Measurements from ENCODE around the gene SLC5A6.

The SLC5A6 gene

GRCh38 chr2:27255660-27256059 lies 43.6 kb upstream of the SLC5A6 start:
- no peak for TF ChIP-seq SIN3A (IDR thresholded peaks at IDR 0.05; ENCODE audit: borderline replicate concordance, insufficient read depth, low read length)
- TF ChIP-seq REST (IDR thresholded peaks at IDR 0.05; ENCODE audit: insufficient read depth in 1 of 2, low read depth in 2 of 2, low read length in 2 of 2), result no peak

- TF ChIP-seq REST (IDR thresholded peaks at IDR 0.05; ENCODE audit: insufficient read depth in 1 of 2, low read depth in 2 of 2, low read length in 2 of 2) (no peak), TAF1 (IDR thresholded peaks at IDR 0.05; ENCODE audit: borderline replicate concordance, insufficient read depth, low read length) (no peak), POLR2AphosphoS5 (IDR thresholded peaks at IDR 0.05; ENCODE audit: low read depth, low read length) (no peak), SIN3A (IDR thresholded peaks at IDR 0.05; ENCODE audit: borderline replicate concordance, insufficient read depth, low read length) (no peak), FOXP2 (optimal IDR thresholded peaks at IDR 0.05; ENCODE audit: borderline replicate concordance, extremely low read depth, extremely low read length, insufficient read depth) (no peak)
These were observed 43.1 kb upstream of the SLC5A6 start for GRCh38 chr2:27255187-27255586.

- no peak for TF ChIP-seq SIN3A (IDR thresholded peaks at IDR 0.05; ENCODE audit: borderline replicate concordance, insufficient read depth, low read length)
- no peak for TF ChIP-seq FOXP2 (optimal IDR thresholded peaks at IDR 0.05; ENCODE audit: borderline replicate concordance, extremely low read depth, extremely low read length, insufficient read depth)
- TF ChIP-seq REST (IDR thresholded peaks at IDR 0.05; ENCODE audit: insufficient read depth in 1 of 2, low read depth in 2 of 2, low read length in 2 of 2), result no peak
These were observed 39.7 kb upstream of the SLC5A6 start for GRCh38 chr2:27251766-27252165.

- TF ChIP-seq FOXP2 (optimal IDR thresholded peaks at IDR 0.05; ENCODE audit: borderline replicate concordance, extremely low read depth, extremely low read length, insufficient read depth) (no peak), TAF1 (IDR thresholded peaks at IDR 0.05; ENCODE audit: borderline replicate concordance, insufficient read depth, low read length) (no peak), POLR2AphosphoS5 (IDR thresholded peaks at IDR 0.05; ENCODE audit: low read depth, low read length) (no peak), REST (IDR thresholded peaks at IDR 0.05; ENCODE audit: insufficient read depth in 1 of 2, low read depth in 2 of 2, low read length in 2 of 2) (no peak), SIN3A (IDR thresholded peaks at IDR 0.05; ENCODE audit: borderline replicate concordance, insufficient read depth, low read length) (no peak)
These were observed 38.7 kb upstream of the SLC5A6 start for GRCh38 chr2:27250652-27251379.
